Panc1 (cell line): ENCODE results near the gene HNRNPAB. TPM values are rescaled to one million over a fixed set of nuclear protein-coding genes. Genes with fewer than 3 reads are reported as not detected.

Experiments
- ATAC-seq: fragments of 200-7000 bp; cut with Tn5 transposase; 2 replicates; pipeline ENCODE4 v1.9.1; 2020; ENCODE audit warnings: mild to moderate bottlenecking, moderate library complexity
- BruUV-seq: library from RNA; stranded (reverse); fragments of 400-500 nt; replicated peaks from 2 replicates; lab custom pipeline; 2021; lab: Mats Ljungman, UMichigan
- CTCF ChIA-PET: fragments of 300-600 bp; sonication (Branson Sonifier 250); formaldehyde crosslinking; loops from one replicate; lab custom pipeline; 2022; ENCODE audit warnings: antibody characterized with exemption; lab: Charles Lee
- POLR2A ChIA-PET: fragments of 300-600 bp; sonication (Branson Sonifier 250); formaldehyde crosslinking; loops from one replicate; lab custom pipeline; 2022; ENCODE audit warnings: antibody characterized with exemption; lab: Charles Lee
- DNase-seq: peaks from one replicate; pipeline ENCODE4 v3.0.0-alpha.2; 2010; ENCODE audit warnings: low read depth, low spot score
- H3K27ac ChIP-seq: 2 replicates; pipeline ENCODE4 v1.5.1; 2011; ENCODE audit warnings: mild to moderate bottlenecking, low read length, inconsistent platforms
- H3K27me3 ChIP-seq: fragments of 200-500 bp; sonication (Bioruptor generic); 2 replicates; pipeline ENCODE4 v1.6.0; 2014; ENCODE audit warnings: low read length, inconsistent platforms; ENCODE audit not compliant: control insufficient read depth, insufficient read depth
- H3K36me3 ChIP-seq: fragments of 200-500 bp; sonication (Bioruptor generic); 2 replicates; pipeline ENCODE4 v1.5.1; 2014; ENCODE audit warnings: inconsistent platforms, mild to moderate bottlenecking, low read length, moderate library complexity; ENCODE audit not compliant: control insufficient read depth, insufficient read depth
- H3K4me1 ChIP-seq: 2 replicates; pipeline ENCODE4 v1.5.1; 2011; ENCODE audit warnings: inconsistent platforms, mild to moderate bottlenecking, low read length, moderate library complexity; ENCODE audit not compliant: control insufficient read depth, insufficient read depth
- H3K4me3 ChIP-seq, 2 experiments: 2 replicates each; pipeline ENCODE4 v1.5.1; 2011 to 2012; ENCODE audit warnings: low read depth in 2 of 2, low read length in 2 of 2, mild to moderate bottlenecking in 2 of 2, inconsistent platforms in 1 of 2, moderate library complexity in 1 of 2
- H3K9me3 ChIP-seq: fragments of 200-500 bp; sonication (Bioruptor generic); 2 replicates; pipeline ENCODE4 v1.5.1; 2014; ENCODE audit warnings: low read depth, mild to moderate bottlenecking, inconsistent platforms, low read length, moderate library complexity; ENCODE audit not compliant: control insufficient read depth, insufficient read depth
- CTCF ChIP-seq: fragments of 450-650 bp; IDR thresholded peaks from 2 replicates; pipeline ENCODE4 v1.5.1; 2017; ENCODE audit warnings: mild to moderate bottlenecking
- POLR2AphosphoS5 ChIP-seq: IDR thresholded peaks from 2 replicates; pipeline ENCODE4 v1.6.1; 2012; ENCODE audit warnings: mild to moderate bottlenecking, low read depth, low read length, moderate library complexity
- REST ChIP-seq, 2 experiments: IDR thresholded peaks; 2 replicates each; pipeline ENCODE4 v1.6.1; 2011 to 2012; ENCODE audit warnings: low read depth in 2 of 2, control low read depth in 1 of 2, low read length in 1 of 2, mild to moderate bottlenecking in 1 of 2, moderate library complexity in 1 of 2; ENCODE audit not compliant: insufficient read depth in 1 of 2
- SIN3A ChIP-seq: IDR thresholded peaks from 2 replicates; pipeline ENCODE4 v1.6.1; 2012; ENCODE audit warnings: low read depth, mild to moderate bottlenecking, low read length, moderate library complexity, borderline replicate concordance; ENCODE audit not compliant: insufficient read depth
- TCF7L2 ChIP-seq: IDR thresholded peaks from 2 replicates; pipeline ENCODE4 v1.6.1; 2011; ENCODE audit warnings: mild to moderate bottlenecking, low read depth, low read length, inconsistent platforms
- in situ Hi-C: cut with HindIII; loops from 2 replicates; pipeline ENCODE4 v1.10.0; 2016; ENCODE audit warnings: low sequenced_read_pairs, low pct_unique_long_range_greater_than_20kb
- intact Hi-C: fragments of 100-400 bp; cut with micrococcal nuclease; formaldehyde crosslinking; loops from one replicate; pipeline ENCODE4 v1.10.0; 2022; ENCODE audit not compliant: unreplicated experiment
- total RNA-seq: library from RNA; stranded (reverse); gene quantifications from one replicate; pipeline ENCODE4 v1.2.1, GENCODE V29; 2021; ENCODE audit not compliant: unreplicated experiment

Gene HNRNPAB
- total RNA-seq, 1 experiment from 2014 or later, result 273 TPM

DNA sequence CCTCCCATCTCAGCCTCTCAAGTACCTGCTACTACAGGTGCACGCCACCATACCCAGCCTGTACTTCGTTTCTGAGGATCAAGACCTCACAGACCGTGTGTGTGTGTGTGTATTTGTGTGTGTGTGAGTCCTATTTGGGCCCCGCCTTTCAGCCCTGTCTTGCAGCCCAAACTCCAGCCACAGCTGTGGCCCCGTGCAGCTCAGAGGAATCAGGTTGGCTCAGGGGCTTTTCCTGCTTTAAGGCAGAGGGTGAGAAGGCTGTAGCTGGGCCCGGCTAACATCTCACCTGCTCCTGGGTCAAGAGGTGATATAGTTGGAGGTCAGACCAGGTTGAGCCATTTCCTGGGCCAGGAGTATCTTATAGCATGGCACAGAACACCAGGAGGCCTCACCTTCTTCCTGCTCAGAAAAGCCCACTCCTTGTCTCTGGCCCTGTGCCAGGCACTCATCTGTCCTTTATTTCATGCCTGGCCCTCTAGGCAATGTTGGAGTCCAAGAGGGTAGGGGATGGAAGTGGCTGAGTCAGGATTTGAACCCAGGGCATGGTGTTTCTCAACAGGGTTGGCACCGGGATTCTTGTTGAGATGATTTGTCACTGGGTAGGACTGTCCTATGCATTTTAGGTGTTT is 29.9 kb downstream of the HNRNPAB start:
- DNase-seq, result no peak
- Histone ChIP-seq H3K9me3 (no peaks in the 10 kb centered on the region), H3K4me3 (no peak overlapping the region), H3K27ac (no peak overlapping the region), H3K27me3 (no peaks in the 10 kb centered on the region), H3K4me1 (peaks cover 21% of the 10 kb centered on the region), H3K36me3 (peaks cover 2% of the 10 kb centered on the region; the same call in 1 of the 2 replicates)
- in situ Hi-C loops (no loop called here), intact Hi-C loops (no loop called here)
- ChIA-PET POLR2A (no interaction called here), CTCF (interaction anchor here (0.6 to 1.0 kb wide), 5 partner anchors 27 to 1459 kb away, joined by 3 to 5 read pairs (median 3); no protein-coding TSS in a partner anchor)
- ATAC-seq, result no peak
- TF ChIP-seq SIN3A (no peak), CTCF (no peak), REST (IDR thresholded peaks at IDR 0.05; ENCODE audit: insufficient read depth in 1 of 2, low read depth in 2 of 2, low read length in 1 of 2) (no peak), POLR2AphosphoS5 (no peak), TCF7L2 (no peak)
- BruUV-seq, result no TSS peak

- peaks cover 2% of the 10 kb centered on the region; the same call in 1 of the 2 replicates for H3K36me3 ChIP-seq
- in situ Hi-C loops, result no loop called here
- peak; percentile 61 for DNase-seq
- no peaks in the 10 kb centered on the region for H3K27me3 ChIP-seq
- TF ChIP-seq SIN3A (no peak), CTCF (peak; percentile 93), TCF7L2 (no peak)
- intact Hi-C loops, result no loop called here
- ChIA-PET POLR2A (no interaction called here), CTCF (interaction anchor here (0.6 to 1.0 kb wide), 5 partner anchors 28 to 265 kb away, joined by 3 read pairs; no protein-coding TSS in a partner anchor)
- no TSS peak for BruUV-seq
- H3K9me3 ChIP-seq, result no peaks in the 10 kb centered on the region
- H3K27ac ChIP-seq, result no peak overlapping the region
- peaks cover 21% of the 10 kb centered on the region for H3K4me1 ChIP-seq
- peak; percentile 51 for ATAC-seq
- H3K4me3 ChIP-seq, result no peak overlapping the region
These were observed 30.6 kb downstream of the HNRNPAB start for GRCh38 chr5:178234750-178235587.
